HG03432 (cell line): ENCODE measurements around the gene SHISA7.
A peak's percentile ranks its signal among the peaks of the same experiment; 100 is the strongest.

ENCODE experiments used
- ATAC-seq: cut with Tn5 transposase; IDR thresholded peaks from one replicate; pipeline ENCODE4 v1.9.1; 2021; ENCODE audit warnings: mild to moderate bottlenecking, moderate library complexity; ENCODE audit not compliant: unreplicated experiment

SHISA7 gene

GRCh38 chr19:55464039-55464661 lies 21.1 kb upstream of the SHISA7 start:
- no peak for ATAC-seq

DNA sequence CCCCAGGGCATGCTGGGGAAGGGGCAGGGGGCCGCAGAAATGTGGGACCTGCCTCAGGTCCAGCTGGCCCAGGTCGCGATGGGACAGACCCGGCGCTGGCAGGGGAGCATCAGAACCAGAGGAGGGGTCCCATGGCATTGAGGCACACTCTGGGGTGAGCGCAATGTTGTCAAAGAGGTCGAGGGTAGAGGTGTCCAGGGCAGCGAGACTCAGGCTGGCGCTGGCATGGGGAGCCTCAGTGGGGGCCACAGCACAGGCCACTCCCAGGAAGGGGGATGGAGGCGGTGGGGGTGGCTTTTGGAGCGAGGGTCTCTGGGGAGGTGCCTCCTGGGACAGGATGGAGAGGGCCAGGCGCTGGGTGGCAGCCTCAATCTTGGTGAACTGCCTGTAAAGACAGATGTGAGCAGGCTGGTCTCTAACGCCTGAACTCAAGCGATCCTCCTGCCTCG lies 20.5 kb upstream of the SHISA7 start:
- ATAC-seq, result no peak

- no peak for ATAC-seq
Measured at GRCh38 chr19:55462722-55463121, 19.6 kb upstream of the SHISA7 start.

DNA sequence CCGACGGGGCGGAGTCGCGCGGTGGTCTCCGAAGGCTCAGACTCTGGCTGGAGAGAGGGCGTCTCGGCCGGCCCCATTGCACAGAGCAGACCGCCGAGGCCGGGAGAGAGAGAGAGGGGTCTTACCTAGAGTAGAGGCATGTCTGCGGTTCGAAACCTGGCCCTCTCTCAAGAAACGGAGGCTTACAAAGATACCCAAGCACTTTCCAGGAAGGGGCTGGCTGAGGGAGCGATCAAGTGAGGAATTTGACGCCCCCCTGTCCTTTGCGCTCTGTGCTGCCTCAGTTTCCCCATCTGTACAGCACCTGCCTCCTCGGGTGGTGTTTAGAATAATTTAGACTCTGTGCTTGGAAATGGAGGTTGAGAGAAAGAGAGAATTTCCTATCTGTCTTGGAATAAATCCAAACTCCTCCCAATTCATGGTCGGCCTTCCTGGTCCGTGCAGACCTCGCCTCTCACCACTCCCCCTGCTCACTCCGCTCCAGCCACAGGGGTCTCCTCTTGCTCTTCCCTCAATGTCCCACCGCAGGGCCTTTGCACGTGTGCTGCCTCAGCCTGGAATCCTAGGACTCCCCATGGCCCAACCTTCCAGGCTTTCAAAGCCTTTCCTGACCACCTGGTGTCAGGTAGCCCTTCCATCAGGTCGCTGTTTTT lies 19.0 kb upstream of the SHISA7 start:
- no peak for ATAC-seq

GRCh38 chr19:55461259-55461973 lies 18.3 kb upstream of the SHISA7 start, which contains the start of gene ISOC2:
Gene ISOC2 (minus strand): TSS chr19:55461642. CDS start chr19:55456486, 5,156 bp downstream.
- peak; percentile 95 for ATAC-seq

DNA sequence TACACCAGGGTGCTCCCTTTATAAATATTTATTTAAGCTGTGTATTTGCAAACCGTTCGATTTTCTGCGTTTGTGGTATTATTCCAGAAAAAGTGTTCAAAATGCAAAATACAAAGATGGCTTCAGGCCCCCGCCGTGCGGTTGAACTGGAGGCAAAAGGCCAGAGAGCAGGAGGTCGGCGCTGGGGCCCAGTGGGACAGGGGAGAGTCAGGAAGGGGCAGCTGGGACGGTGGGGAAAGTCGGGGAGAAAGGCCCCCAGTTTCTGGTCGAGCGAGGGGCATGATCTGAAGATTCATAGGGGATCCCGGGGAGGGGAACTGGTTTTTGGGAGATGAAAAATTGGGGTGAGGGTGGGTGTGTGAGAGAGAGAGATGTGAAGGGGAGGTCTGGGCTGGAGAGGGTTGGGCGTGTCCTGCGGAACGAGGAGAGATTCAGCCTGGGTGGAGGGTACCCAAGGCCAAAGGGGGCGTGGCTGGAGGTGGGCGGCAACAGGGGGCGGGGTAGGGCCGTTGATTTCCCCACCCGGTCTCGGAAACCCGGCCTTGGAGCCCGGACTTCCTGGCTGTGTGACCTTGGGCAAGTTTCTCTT lies 17.7 kb upstream of the SHISA7 start:
- ATAC-seq, result no peak

GRCh38 chr19:55459950-55460657 lies 17.0 kb upstream of the SHISA7 start:
- no peak for ATAC-seq

DNA sequence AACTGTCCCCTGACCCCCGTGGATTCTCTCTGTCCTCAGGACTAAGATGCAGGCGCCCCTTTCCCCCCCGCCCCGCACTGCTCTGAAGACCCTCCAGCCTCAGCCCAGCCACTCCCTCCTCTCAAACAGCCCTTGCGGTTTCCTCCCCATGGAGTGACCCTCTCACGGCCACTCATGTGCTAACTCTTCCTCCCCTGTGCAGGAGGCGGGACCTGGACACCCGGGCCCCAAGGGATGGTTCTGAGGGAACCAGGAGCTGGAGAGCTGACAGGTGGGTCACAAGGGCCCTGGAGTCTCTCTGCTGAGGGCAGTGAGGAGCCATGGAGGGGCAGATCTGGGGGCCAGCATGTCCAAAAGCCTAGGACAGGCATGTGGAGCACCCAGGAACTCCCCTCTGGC lies 16.4 kb upstream of the SHISA7 start:
- no peak for ATAC-seq

DNA sequence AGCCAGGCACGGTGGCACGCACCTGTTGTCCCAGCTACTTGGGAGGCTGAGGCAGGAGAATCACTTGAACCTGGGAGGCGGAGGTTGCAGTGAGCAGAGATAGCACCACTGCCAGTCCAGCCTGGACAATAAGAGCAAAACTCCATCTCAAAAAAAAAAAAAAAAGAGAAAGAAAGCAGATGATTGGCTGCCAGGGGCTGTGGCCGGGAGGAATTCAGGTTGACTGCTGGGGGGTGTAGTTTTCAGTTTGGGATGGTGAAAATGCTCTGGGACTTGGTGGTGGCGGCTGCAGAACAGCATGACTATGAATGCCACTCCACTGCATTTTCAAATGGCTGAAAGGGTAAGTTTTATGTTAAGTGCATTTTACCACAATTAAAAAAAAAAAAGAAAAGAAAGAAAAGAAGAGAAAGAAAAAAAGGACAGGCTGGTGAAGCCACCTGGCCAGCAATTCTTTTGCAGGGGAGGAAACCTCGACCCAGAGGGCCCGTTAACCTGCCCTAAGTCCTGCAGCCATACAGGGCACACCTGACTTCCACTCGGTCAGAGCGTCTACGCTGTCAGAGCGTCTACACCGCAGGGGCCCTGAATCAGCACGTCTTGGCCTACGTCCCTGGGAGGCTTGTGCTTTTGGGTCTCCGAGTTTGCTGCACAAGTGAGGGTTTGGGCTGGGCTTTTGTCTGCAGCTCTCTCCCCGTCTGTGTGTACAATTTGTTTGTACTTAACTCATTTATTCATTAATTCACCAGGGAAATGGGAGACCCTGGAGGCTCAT lies 14.8 kb upstream of the SHISA7 start:
- ATAC-seq, result no peak

DNA sequence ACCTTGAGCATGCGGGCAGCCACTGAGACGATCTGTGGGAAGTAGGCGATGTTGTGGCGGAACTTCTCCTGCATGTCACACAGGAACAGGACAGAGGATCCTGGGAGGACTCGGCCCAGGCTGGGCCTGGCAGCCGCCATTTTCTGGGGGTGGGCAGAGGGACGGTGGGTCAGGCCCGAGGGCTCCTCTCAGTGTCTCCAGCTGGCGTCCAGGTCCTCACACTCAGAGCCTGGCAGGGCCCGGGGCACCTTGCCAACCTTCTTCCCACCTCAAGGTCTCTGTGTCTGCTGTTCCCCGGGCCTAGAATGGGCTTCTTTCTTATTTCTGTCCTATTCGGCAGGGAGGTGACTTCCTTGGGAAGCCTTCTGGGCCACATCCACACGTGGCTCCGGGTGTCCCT lies 13.2 kb upstream of the SHISA7 start:
- ATAC-seq, result no peak

DNA sequence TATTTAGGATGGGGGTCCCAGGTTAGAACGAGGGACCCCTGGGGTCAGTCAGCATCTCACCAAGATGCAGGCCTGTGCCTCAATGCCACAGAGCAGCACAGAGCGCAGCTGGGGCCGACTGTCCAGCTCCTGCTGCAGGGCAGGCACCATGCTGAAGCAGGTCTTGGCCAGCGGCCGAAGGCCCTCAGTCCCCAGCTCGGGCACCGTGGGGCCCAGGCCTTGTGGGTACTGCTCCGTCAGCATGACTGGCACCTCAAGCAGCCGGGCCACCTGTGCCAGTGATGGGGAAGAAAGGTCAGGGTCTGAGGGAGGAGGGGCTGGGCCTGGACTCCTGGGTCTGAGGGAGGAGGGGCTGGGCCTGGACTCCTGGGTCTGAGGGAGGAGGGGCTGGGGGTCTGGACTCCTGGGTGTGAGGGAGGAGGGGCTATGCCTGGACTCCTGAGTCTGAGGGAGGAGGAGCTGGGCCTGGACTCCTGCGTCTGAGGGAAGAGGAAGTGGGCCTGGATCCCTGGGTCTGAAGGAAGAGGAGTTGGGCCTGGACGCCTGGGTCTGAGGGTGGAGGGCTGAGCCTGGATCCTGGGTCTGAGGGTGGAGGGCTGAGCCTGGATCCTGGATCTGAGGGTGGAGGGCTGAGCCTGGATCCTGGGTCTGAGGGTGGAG lies 12.6 kb upstream of the SHISA7 start:
- no peak for ATAC-seq

DNA sequence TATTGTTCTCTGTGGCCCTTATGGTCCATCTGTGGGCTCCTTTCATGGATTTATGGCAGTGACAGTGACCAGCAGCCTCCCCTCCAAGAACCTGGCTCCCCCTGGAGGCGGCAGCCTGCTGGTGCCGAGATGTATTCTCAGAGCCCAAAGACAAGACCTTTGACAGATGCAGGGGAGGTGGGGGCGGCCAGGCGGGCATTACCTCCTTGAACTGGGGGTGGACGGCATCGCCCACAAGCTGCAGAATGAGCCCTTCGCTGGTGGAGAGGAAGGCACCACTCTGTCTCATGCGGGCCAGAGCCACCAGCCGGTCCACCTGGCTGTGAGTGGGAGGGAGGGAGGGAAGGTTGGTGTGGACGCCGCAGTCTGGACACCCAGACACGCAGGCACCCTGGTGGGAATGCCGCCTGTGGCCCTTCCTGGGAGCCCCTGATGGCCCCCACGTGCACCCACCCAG lies 11.7 kb upstream of the SHISA7 start:
- no peak for ATAC-seq

GRCh38 chr19:55453511-55454260 lies 10.6 kb upstream of the SHISA7 start:
- no peak for ATAC-seq

GRCh38 chr19:55452749-55453346 lies 9.7 kb upstream of the SHISA7 start:
- no peak for ATAC-seq

GRCh38 chr19:55451965-55452748 lies 9.1 kb upstream of the SHISA7 start:
- ATAC-seq, result no peak

DNA sequence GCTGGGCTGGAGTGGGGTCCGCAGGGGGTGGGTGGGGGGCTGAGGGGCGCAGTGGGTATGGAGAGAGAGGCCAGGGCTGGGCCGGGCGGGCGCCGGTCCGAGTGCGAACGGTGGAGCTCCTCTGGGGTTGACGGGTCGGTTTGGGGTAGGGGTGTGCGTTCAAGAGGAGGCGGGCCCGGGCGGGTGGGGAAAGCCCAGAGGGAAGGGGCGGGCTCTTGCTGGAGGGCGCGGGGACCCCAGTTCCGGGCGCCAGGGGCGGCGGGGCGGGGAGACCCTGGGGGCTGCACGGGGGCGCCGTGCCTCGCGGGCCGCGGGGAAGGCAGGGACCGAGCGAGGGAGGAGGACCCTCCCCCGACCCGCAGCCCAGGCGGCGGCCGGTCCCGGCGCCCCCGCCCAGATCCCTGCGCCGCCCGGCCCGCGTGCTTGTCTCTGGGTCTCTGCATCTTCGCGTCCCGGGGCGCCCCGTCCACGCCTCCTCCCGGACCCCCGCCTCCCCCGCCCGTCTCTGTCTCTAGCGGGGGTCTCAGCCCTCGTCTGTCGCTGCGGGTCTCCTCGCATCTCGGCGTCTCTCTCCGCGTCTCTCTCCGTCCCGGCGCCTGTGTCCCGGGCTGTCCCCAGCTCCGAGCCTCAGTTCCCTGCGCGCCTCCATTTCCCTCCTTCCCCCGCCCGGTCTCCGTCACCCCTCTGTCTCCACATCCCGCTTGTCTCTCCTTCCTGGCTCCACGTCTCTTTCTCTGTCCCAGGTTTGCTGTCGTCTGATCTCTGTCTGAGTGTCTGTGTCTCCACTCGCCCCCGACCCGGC lies 8.3 kb upstream of the SHISA7 start:
- ATAC-seq, result no peak

DNA sequence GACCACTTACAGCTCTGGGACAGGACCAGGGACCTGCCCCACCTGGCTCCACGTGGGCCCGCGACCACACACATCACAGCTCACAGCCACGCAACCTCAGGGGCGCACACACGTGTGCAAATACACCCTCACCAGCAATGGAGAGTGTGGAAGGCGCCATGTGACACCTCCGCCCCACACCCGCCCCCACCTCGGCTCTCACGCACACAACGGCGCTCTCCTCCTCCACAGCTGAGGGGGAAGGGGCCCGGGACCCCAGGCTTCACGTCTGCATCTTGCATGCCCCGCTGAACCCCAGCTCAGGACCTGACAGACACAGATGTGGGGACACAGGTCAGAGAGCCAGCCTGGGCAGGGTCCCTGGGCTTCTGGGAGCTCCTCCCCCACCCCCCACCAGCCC lies 6.4 kb upstream of the SHISA7 start:
- ATAC-seq, result no peak
